CD4-positive, alpha-beta memory T cell (primary cell): ENCODE measurements around the gene LFNG. TPM values are rescaled to one million over a fixed set of nuclear protein-coding genes. Genes with fewer than 3 reads are reported as not detected.

ENCODE experiments used
- CTCF ChIA-PET: fragments of 350-600 bp; sonication (Branson Sonifier 250); formaldehyde crosslinking; loops from one replicate; lab custom pipeline; 2021; ENCODE audit warnings: inconsistent platforms; ENCODE audit not compliant: partially characterized antibody; lab: Charles Lee
- POLR2A ChIA-PET: fragments of 350-600 bp; sonication (Branson Sonifier 250); formaldehyde crosslinking; loops from one replicate; lab custom pipeline; 2021; ENCODE audit not compliant: partially characterized antibody; lab: Charles Lee
- DNase-seq, 5 donors: peaks; one replicate each; pipeline versions ENCODE4 v3.0.0 to v3.0.0-alpha.2; 2020 to 2022; ENCODE audit warnings: mixed read lengths in 1 of 5
- H3K27ac ChIP-seq: one replicate; pipeline ENCODE4 v1.7.0; 2013; ENCODE audit warnings: low read depth, low read length
- H3K27me3 ChIP-seq: 2 replicates; pipeline ENCODE4 v1.7.0; 2013; ENCODE audit warnings: mild to moderate bottlenecking, low read length, moderate library complexity; ENCODE audit not compliant: insufficient read depth
- H3K36me3 ChIP-seq: 2 replicates; pipeline ENCODE4 v1.7.0; 2013; ENCODE audit warnings: mild to moderate bottlenecking, low read length, moderate library complexity; ENCODE audit not compliant: insufficient read depth
- H3K4me1 ChIP-seq: 2 replicates; pipeline ENCODE4 v1.7.0; 2013; ENCODE audit warnings: mild to moderate bottlenecking, low read length, moderate library complexity; ENCODE audit not compliant: insufficient read depth
- H3K4me3 ChIP-seq, 2 donors: one replicate each; pipeline ENCODE4 v1.7.0; 2013; ENCODE audit warnings: low read length in 2 of 2, mild to moderate bottlenecking in 1 of 2
- H3K9me3 ChIP-seq, 2 donors: one replicate each; pipeline ENCODE4 v1.7.0; 2013; ENCODE audit warnings: low read length in 2 of 2, control low read depth in 1 of 2; ENCODE audit not compliant: control insufficient read depth in 1 of 2
- H3K27ac Mint-ChIP-seq, 7 donors: one replicate each; pipeline ENCODE4 v1.8.0; 2020 to 2021; ENCODE audit warnings: mixed read lengths in 7 of 7, mild to moderate bottlenecking in 6 of 7, inconsistent platforms in 3 of 7, moderate library complexity in 3 of 7
- H3K27me3 Mint-ChIP-seq, 2 donors: one replicate each; pipeline ENCODE4 v1.8.0; 2020 to 2021; ENCODE audit warnings: mixed read lengths in 2 of 2
- H3K36me3 Mint-ChIP-seq, 2 donors: one replicate each; pipeline ENCODE4 v1.8.0; 2020 to 2021; ENCODE audit warnings: mixed read lengths in 2 of 2, inconsistent platforms in 1 of 2, mild to moderate bottlenecking in 1 of 2
- H3K4me1 Mint-ChIP-seq, 4 donors: one replicate each; pipeline ENCODE4 v1.8.0; 2020 to 2021; ENCODE audit warnings: mixed read lengths in 4 of 4, mild to moderate bottlenecking in 1 of 4
- H3K4me3 Mint-ChIP-seq, 8 donors: one replicate each; pipeline ENCODE4 v1.8.0; 2020 to 2021; ENCODE audit warnings: mixed read lengths in 8 of 8, mild to moderate bottlenecking in 7 of 8, moderate library complexity in 6 of 8, inconsistent platforms in 3 of 8
- H3K9me3 Mint-ChIP-seq, 8 donors: one replicate each; pipeline ENCODE4 v1.8.0; 2020 to 2021; ENCODE audit warnings: mixed read lengths in 8 of 8, mild to moderate bottlenecking in 5 of 8, inconsistent platforms in 3 of 8, moderate library complexity in 1 of 8
- intact Hi-C: fragments of 100-400 bp; cut with micrococcal nuclease; formaldehyde crosslinking; loops from one replicate; pipeline ENCODE4 v1.15.1; 2023
- polyA plus RNA-seq, 2 donors: library from polyadenylated mRNA; unstranded; fragments of 300-500 nt; fragmentation: Illumina TruSeq; gene quantifications; one replicate each; pipeline ENCODE4 v1.2.3, GENCODE V29; 2021
- total RNA-seq, 2 experiments: library from RNA; stranded (reverse); gene quantifications; one replicate each; pipeline ENCODE4 v1.2.3, GENCODE V29; 2021

The LFNG gene
- total and polyA plus RNA-seq, 4 experiments from 2014 or later, result 0.09 to 127 (median 64.3) TPM

- peaks cover 22 to 48% (median 30%) of the 10 kb centered on the region in 4 donors for H3K4me1 Mint-ChIP-seq
- H3K4me1 ChIP-seq, result peaks cover 35% of the 10 kb centered on the region
- H3K4me3 ChIP-seq, result no peak overlapping the region
- no peaks in the 10 kb centered on the region for H3K27me3 Mint-ChIP-seq
- peaks cover 10 to 17% of the 10 kb centered on the region in 2 donors for H3K36me3 Mint-ChIP-seq
- CTCF ChIA-PET, result no interaction called here
- DNase-seq, result no peak
- H3K9me3 ChIP-seq, result no peaks in the 10 kb centered on the region
- H3K4me3 Mint-ChIP-seq, result peak overlapping the region in 1 of 8 donors; percentile 15
- POLR2A ChIA-PET, result interaction anchor here (0.8 to 15.7 kb wide), 4 partner anchors 6 to 48 kb away, joined by 3 to 511 read pairs (median 50); no protein-coding TSS in a partner anchor
- intact Hi-C loops, result no loop called here
- H3K36me3 ChIP-seq, result no peaks in the 10 kb centered on the region
- H3K9me3 Mint-ChIP-seq, result no peaks in the 10 kb centered on the region
- no peak overlapping the region for H3K27ac ChIP-seq
- peak overlapping the region in 1 of 7 donors; percentile 84 for H3K27ac Mint-ChIP-seq
- H3K27me3 ChIP-seq, result no peaks in the 10 kb centered on the region
Observed at GRCh38 chr7:2517026-2517425, 2.5 kb upstream of the LFNG start.

GRCh38 chr7:2517678-2518507, 1.7 kb upstream of the LFNG start:
- Mint-ChIP-seq H3K27ac (peak overlapping the region; percentile 64 to 87 (median 78)), H3K9me3 (no peaks in the 10 kb centered on the region), H3K36me3 (peaks cover 16 to 22% of the 10 kb centered on the region in 2 donors), H3K27me3 (no peaks in the 10 kb centered on the region), H3K4me1 (peaks cover 15 to 48% (median 26%) of the 10 kb centered on the region in 4 donors), H3K4me3 (peak overlapping the region; percentile 78 to 87 (median 84))
- ChIA-PET CTCF (interaction anchor here (0.6 kb wide), 1 partner anchor 34 kb away, joined by 3 read pairs; no protein-coding TSS in a partner anchor), POLR2A (interaction anchor here (0.8 to 15.7 kb wide), 3 partner anchors 7 to 49 kb away, joined by 3 to 511 read pairs (median 96); no protein-coding TSS in a partner anchor)
- peak in 1 of 5 donors; percentile 49 for DNase-seq
- Histone ChIP-seq H3K27ac (no peak overlapping the region), H3K4me3 (peak overlapping the region in 1 of 2 donors; percentile 49), H3K36me3 (no peaks in the 10 kb centered on the region), H3K4me1 (peaks cover 31% of the 10 kb centered on the region), H3K9me3 (no peaks in the 10 kb centered on the region), H3K27me3 (no peaks in the 10 kb centered on the region)
- intact Hi-C loops, result no loop called here

- Mint-ChIP-seq H3K27ac (peak overlapping the region; percentile 42 to 87 (median 76)), H3K4me3 (peak overlapping the region; percentile 83 to 87 (median 85)), H3K9me3 (no peaks in the 10 kb centered on the region), H3K36me3 (peaks cover 18 to 26% of the 10 kb centered on the region in 2 donors), H3K27me3 (no peaks in the 10 kb centered on the region), H3K4me1 (peaks cover 14 to 45% (median 25%) of the 10 kb centered on the region in 4 donors)
- ChIA-PET POLR2A (interaction anchor here (1.0 to 15.7 kb wide), 4 partner anchors 8 to 40 kb away, joined by 3 to 511 read pairs (median 52); partner anchors contain the start of genes BRAT1 and IQCE), CTCF (no interaction called here)
- peaks cover 31% of the 10 kb centered on the region for H3K4me1 ChIP-seq
- intact Hi-C loops, result loop anchor here (1.0 kb wide), 2 partner anchors 10 to 37 kb away; partner anchors contain the start of gene BRAT1
- no peaks in the 10 kb centered on the region for H3K36me3 ChIP-seq
- no peaks in the 10 kb centered on the region for H3K27me3 ChIP-seq
- H3K27ac ChIP-seq, result peak overlapping the region; percentile 50
- DNase-seq, result no peak
- H3K9me3 ChIP-seq, result no peaks in the 10 kb centered on the region
- H3K4me3 ChIP-seq, result peak overlapping the region in 1 of 2 donors; percentile 49
Observed at GRCh38 chr7:2518737-2519118, 846 bp upstream of the LFNG start.

GRCh38 chr7:2520131-2520760, 672 bp downstream of the LFNG start:
- CTCF ChIA-PET, result interaction anchor here (1.4 kb wide), 2 partner anchors 10 kb away, joined by 3 read pairs; no protein-coding TSS in a partner anchor
- H3K36me3 ChIP-seq, result peaks cover 3% of the 10 kb centered on the region
- peak in 1 of 5 donors; percentile 58 for DNase-seq
- H3K4me1 ChIP-seq, result peaks cover 46% of the 10 kb centered on the region
- Mint-ChIP-seq H3K36me3 (peaks cover 18 to 26% of the 10 kb centered on the region in 2 donors), H3K27me3 (no peaks in the 10 kb centered on the region), H3K4me1 (peaks cover 14 to 45% (median 26%) of the 10 kb centered on the region in 4 donors), H3K27ac (peak overlapping the region; percentile 89 to 99 (median 92)), H3K4me3 (peak overlapping the region; percentile 97 to 99 (median 98)), H3K9me3 (no peaks in the 10 kb centered on the region)
- H3K4me3 ChIP-seq, result peak overlapping the region; percentile 93 to 98
- intact Hi-C loops, result loop anchor here (5.0 kb wide), 1 partner anchor 43 kb away; the partner anchor contains the start of gene GRIFIN
- POLR2A ChIA-PET, result interaction anchor here (0.8 to 15.7 kb wide), 15 partner anchors 9 to 1598 kb away, joined by 3 to 511 read pairs (median 3); partner anchors contain the start of genes BRAT1 and IQCE
- no peaks in the 10 kb centered on the region for H3K27me3 ChIP-seq
- peak overlapping the region; percentile 80 for H3K27ac ChIP-seq
- H3K9me3 ChIP-seq, result no peaks in the 10 kb centered on the region

- peak overlapping the region; percentile 97 to 99 (median 98) for H3K4me3 Mint-ChIP-seq
- peaks cover 17 to 49% (median 30%) of the 10 kb centered on the region in 4 donors for H3K4me1 Mint-ChIP-seq
- intact Hi-C loops, result loop anchor here (5.0 kb wide), 1 partner anchor 44 kb away; the partner anchor contains the start of gene GRIFIN
Observed at GRCh38 chr7:2520761-2521290, 1.3 kb downstream of the LFNG start.

GRCh38 chr7:2521341-2521745, 1.8 kb downstream of the LFNG start:
- peak overlapping the region; percentile 79 to 98 for H3K4me3 ChIP-seq
- CTCF ChIA-PET, result interaction anchor here (1.1 to 1.4 kb wide), 3 partner anchors 9 to 189 kb away, joined by 3 read pairs; no protein-coding TSS in a partner anchor
- H3K4me1 ChIP-seq, result peaks cover 57% of the 10 kb centered on the region
- peak overlapping the region; percentile 80 for H3K27ac ChIP-seq
- Mint-ChIP-seq H3K4me3 (peak overlapping the region; percentile 92 to 99 (median 97)), H3K27ac (peak overlapping the region; percentile 92 to 99 (median 95)), H3K9me3 (no peaks in the 10 kb centered on the region), H3K27me3 (no peaks in the 10 kb centered on the region), H3K36me3 (peaks cover 18 to 33% of the 10 kb centered on the region in 2 donors), H3K4me1 (peaks cover 17 to 54% (median 34%) of the 10 kb centered on the region in 4 donors)
- H3K27me3 ChIP-seq, result no peaks in the 10 kb centered on the region
- no peak for DNase-seq
- POLR2A ChIA-PET, result interaction anchor here (0.6 to 15.7 kb wide), 14 partner anchors 8 to 1599 kb away, joined by 3 to 511 read pairs (median 4); partner anchors contain the start of genes BRAT1, IQCE and TTYH3
- intact Hi-C loops, result loop anchor here (5.0 kb wide), 1 partner anchor 44 kb away; the partner anchor contains the start of gene GRIFIN
- H3K36me3 ChIP-seq, result peaks cover 14% of the 10 kb centered on the region
- H3K9me3 ChIP-seq, result no peaks in the 10 kb centered on the region

More at GRCh38 chr7:2520761-2521290, 1.3 kb downstream of the LFNG start:
- Mint-ChIP-seq H3K9me3 (no peaks in the 10 kb centered on the region), H3K27ac (peak overlapping the region; percentile 89 to 99 (median 92)), H3K27me3 (no peaks in the 10 kb centered on the region), H3K36me3 (peaks cover 18 to 29% of the 10 kb centered on the region in 2 donors)
- POLR2A ChIA-PET, result interaction anchor here (0.8 to 15.7 kb wide), 15 partner anchors 8 to 1599 kb away, joined by 3 to 511 read pairs (median 3); partner anchors contain the start of genes BRAT1 and IQCE
- no peak for DNase-seq
- peak overlapping the region; percentile 93 to 98 for H3K4me3 ChIP-seq
- H3K36me3 ChIP-seq, result peaks cover 9% of the 10 kb centered on the region
- H3K27me3 ChIP-seq, result no peaks in the 10 kb centered on the region
- H3K9me3 ChIP-seq, result no peaks in the 10 kb centered on the region
- H3K4me1 ChIP-seq, result peaks cover 52% of the 10 kb centered on the region
- CTCF ChIA-PET, result interaction anchor here (1.4 kb wide), 2 partner anchors 9 to 10 kb away, joined by 3 read pairs; no protein-coding TSS in a partner anchor
- H3K27ac ChIP-seq, result peak overlapping the region; percentile 80
